ENCODE data around the gene DIPK1C. TPM values are rescaled to one million over a fixed set of nuclear protein-coding genes. Genes with fewer than 3 reads are reported as not detected.

The DIPK1C gene
- total RNA-seq, 1 donor from 2014 or later: 5.9 TPM

- intact Hi-C loops (cut with DNase I): no loop called here
Observed at GRCh38 chr18:74488864-74489263, 31.8 kb upstream of the DIPK1C start.

GRCh38 chr18:74488354-74488753 lies 31.2 kb upstream of the DIPK1C start:
- no peak for DNase-seq (ENCODE audit: low spot score)
- intact Hi-C loops (cut with DNase I): no loop called here

More at GRCh38 chr18:74488864-74489263, 31.8 kb upstream of the DIPK1C start:
- DNase-seq (ENCODE audit: low spot score): no peak

- no peak for DNase-seq (ENCODE audit: low spot score)
- intact Hi-C loops (cut with DNase I): no loop called here
Observed at GRCh38 chr18:74486119-74486849, 29.2 kb upstream of the DIPK1C start.

GRCh38 chr18:74482697-74483096 lies 25.6 kb upstream of the DIPK1C start:
- intact Hi-C loops (cut with DNase I): no loop called here
- no peak for DNase-seq (ENCODE audit: low spot score)

- intact Hi-C loops (cut with DNase I): no loop called here
- no peak for DNase-seq (ENCODE audit: low spot score)
Observed at GRCh38 chr18:74480149-74480651, 23.1 kb upstream of the DIPK1C start.

GRCh38 chr18:74479486-74480148 lies 22.5 kb upstream of the DIPK1C start:
- DNase-seq (ENCODE audit: low spot score): no peak
- intact Hi-C loops (cut with DNase I): no loop called here

- intact Hi-C loops (cut with DNase I): no loop called here
- DNase-seq (ENCODE audit: low spot score): no peak
Observed at GRCh38 chr18:74478880-74479279, 21.8 kb upstream of the DIPK1C start.

GRCh38 chr18:74478316-74478715 lies 21.2 kb upstream of the DIPK1C start:
- intact Hi-C loops (cut with DNase I): no loop called here
- no peak for DNase-seq (ENCODE audit: low spot score)

- DNase-seq (ENCODE audit: low spot score): no peak
- intact Hi-C loops (cut with DNase I): no loop called here
Observed at GRCh38 chr18:74477771-74478170, 20.7 kb upstream of the DIPK1C start.

GRCh38 chr18:74476140-74476539 lies 19.0 kb upstream of the DIPK1C start:
- intact Hi-C loops (cut with DNase I): loop anchor here (1.0 kb wide), 1 partner anchor 123 kb away; no protein-coding TSS in a partner anchor
- DNase-seq (ENCODE audit: low spot score): no peak

GRCh38 chr18:74473976-74474640 lies 17.0 kb upstream of the DIPK1C start:
- intact Hi-C loops (cut with DNase I): no loop called here
- no peak for DNase-seq (ENCODE audit: low spot score)

- no peak for DNase-seq (ENCODE audit: low spot score)
- intact Hi-C loops (cut with DNase I): no loop called here
Observed at GRCh38 chr18:74472312-74472711, 15.2 kb upstream of the DIPK1C start.

- intact Hi-C loops (cut with DNase I): no loop called here
- no peak for DNase-seq (ENCODE audit: low spot score)
Observed at GRCh38 chr18:74468547-74469061, 11.5 kb upstream of the DIPK1C start.

- no peak for DNase-seq (ENCODE audit: low spot score)
- intact Hi-C loops (cut with DNase I): no loop called here
Observed at GRCh38 chr18:74465775-74466174, 8.7 kb upstream of the DIPK1C start.

GRCh38 chr18:74463983-74464382 lies 6.9 kb upstream of the DIPK1C start:
- intact Hi-C loops (cut with DNase I): loop anchor here (5.0 kb wide), 1 partner anchor 97 kb away; no protein-coding TSS in a partner anchor
- DNase-seq (ENCODE audit: low spot score): no peak

- intact Hi-C loops (cut with DNase I): loop anchor here (5.0 kb wide), 1 partner anchor 96 kb away; no protein-coding TSS in a partner anchor
- no peak for DNase-seq (ENCODE audit: low spot score)
Observed at GRCh38 chr18:74463254-74463653, 6.1 kb upstream of the DIPK1C start.

- DNase-seq (ENCODE audit: low spot score): no peak
- intact Hi-C loops (cut with DNase I): loop anchor here (5.0 kb wide), 1 partner anchor 94 kb away; no protein-coding TSS in a partner anchor
Observed at GRCh38 chr18:74460825-74461224, 3.7 kb upstream of the DIPK1C start.

- DNase-seq (ENCODE audit: low spot score): no peak
- intact Hi-C loops (cut with DNase I): loop anchor here (2.0 to 5.0 kb wide), 2 partner anchors 35 to 93 kb away; no protein-coding TSS in a partner anchor
Observed at GRCh38 chr18:74459889-74460288, 2.8 kb upstream of the DIPK1C start.

GRCh38 chr18:74457725-74458421 lies 765 bp upstream of the DIPK1C start:
- intact Hi-C loops (cut with DNase I): loop anchor here (2.0 kb wide), 1 partner anchor 37 kb away; no protein-coding TSS in a partner anchor
- no peak for DNase-seq (ENCODE audit: low spot score)
